ENCODE data around the gene ARL8A. TPM values are rescaled to one million over a fixed set of nuclear protein-coding genes. Genes with fewer than 3 reads are reported as not detected.
A peak's percentile ranks its signal among the peaks of the same experiment; 100 is the strongest.
"Not testable (repeated sequence)": the region's sequence is repeated elsewhere in the genome, so short reads cannot be mapped to it uniquely, and the experiment has no call there.

The ARL8A gene
- total RNA-seq: 56.6 and 69.0 TPM in 2 replicates

- Mint-ChIP-seq H3K27ac (peak within 1 kb of the TSS; percentile 91), H3K4me1 (ENCODE audit: low read depth) (peaks cover 26% of the 10 kb centered on the region), H3K4me3 (peak within 1 kb of the TSS; percentile 88), H3K9me3 (no peaks in the 10 kb centered on the region), H3K27me3 (ENCODE audit: insufficient read depth) (no peaks in the 10 kb centered on the region), H3K36me3 (ENCODE audit: low read depth) (peaks cover 21% of the 10 kb centered on the region)
- DNase-seq (ENCODE audit: low spot score): peak; percentile 71
- intact Hi-C loops (cut with micrococcal nuclease): loop anchor here (1.0 to 10.0 kb wide), 4 partner anchors 15 to 1480 kb away; partner anchors contain the start of genes ATP2B4, IPO9 and TIMM17A
Measured at GRCh38 chr1:202144402-202145067, at the start of gene ARL8A. ARL8A (minus strand) TSS chr1:202144737; CDS start chr1:202144572, 165 bp downstream.

- H3K27me3 Mint-ChIP-seq (ENCODE audit: insufficient read depth): peaks cover 49% of the 10 kb centered on the region
- intact Hi-C loops (cut with micrococcal nuclease): loop anchor here (5.0 kb wide), 1 partner anchor 418 kb away; no protein-coding TSS in a partner anchor
- no peak overlapping the region for H3K27ac Mint-ChIP-seq
- no peaks in the 10 kb centered on the region for H3K4me1 Mint-ChIP-seq (ENCODE audit: low read depth)
- no peaks in the 10 kb centered on the region for H3K36me3 Mint-ChIP-seq (ENCODE audit: low read depth)
- no peaks in the 10 kb centered on the region for H3K9me3 Mint-ChIP-seq
- no peak overlapping the region for H3K4me3 Mint-ChIP-seq
- no peak for DNase-seq (ENCODE audit: low spot score)
Measured at GRCh38 chr1:202194328-202194648, 49.8 kb upstream of the ARL8A start.

GRCh38 chr1:202193614-202194327 lies 49.2 kb upstream of the ARL8A start, which contains the start of gene LGR6:
LGR6 (plus strand) TSS chr1:202193799; CDS start chr1:202193990, 191 bp downstream.
- Mint-ChIP-seq H3K4me3 (no peak within 1 kb of the TSS), H3K27me3 (ENCODE audit: insufficient read depth) (peaks cover 46% of the 10 kb centered on the region), H3K4me1 (ENCODE audit: low read depth) (no peaks in the 10 kb centered on the region), H3K9me3 (no peaks in the 10 kb centered on the region), H3K36me3 (ENCODE audit: low read depth) (no peaks in the 10 kb centered on the region), H3K27ac (no peak within 1 kb of the TSS)
- intact Hi-C loops (cut with micrococcal nuclease): loop anchor here (1.0 to 5.0 kb wide), 3 partner anchors 122 to 526 kb away; no protein-coding TSS in a partner anchor
- DNase-seq (ENCODE audit: low spot score): no peak

GRCh38 chr1:202192770-202193613 lies 48.5 kb upstream of the ARL8A start:
- intact Hi-C loops (cut with micrococcal nuclease): loop anchor here (1.0 to 5.0 kb wide), 3 partner anchors 122 to 526 kb away; no protein-coding TSS in a partner anchor
- H3K27me3 Mint-ChIP-seq (ENCODE audit: insufficient read depth): peaks cover 42% of the 10 kb centered on the region
- H3K9me3 Mint-ChIP-seq: no peaks in the 10 kb centered on the region
- no peak overlapping the region for H3K4me3 Mint-ChIP-seq
- H3K4me1 Mint-ChIP-seq (ENCODE audit: low read depth): no peaks in the 10 kb centered on the region
- no peak overlapping the region for H3K27ac Mint-ChIP-seq
- no peaks in the 10 kb centered on the region for H3K36me3 Mint-ChIP-seq (ENCODE audit: low read depth)
- DNase-seq (ENCODE audit: low spot score): peak; percentile 31

GRCh38 chr1:202191391-202191790 lies 46.9 kb upstream of the ARL8A start:
- not testable (repeated sequence) for H3K36me3 Mint-ChIP-seq (ENCODE audit: low read depth); H3K9me3 Mint-ChIP-seq; H3K4me1 Mint-ChIP-seq (ENCODE audit: low read depth); DNase-seq (ENCODE audit: low spot score); H3K27ac Mint-ChIP-seq; H3K4me3 Mint-ChIP-seq
- H3K27me3 Mint-ChIP-seq (ENCODE audit: insufficient read depth): peaks cover 30% of the 10 kb centered on the region
- intact Hi-C loops (cut with micrococcal nuclease): loop anchor here (5.0 kb wide), 1 partner anchor 421 kb away; no protein-coding TSS in a partner anchor

- intact Hi-C loops (cut with micrococcal nuclease): loop anchor here (1.0 to 5.0 kb wide), 2 partner anchors 125 to 422 kb away; no protein-coding TSS in a partner anchor
Measured at GRCh38 chr1:202189918-202190715, 45.6 kb upstream of the ARL8A start.

GRCh38 chr1:202189001-202189790 lies 44.7 kb upstream of the ARL8A start:
- Mint-ChIP-seq H3K27me3 (ENCODE audit: insufficient read depth) (peaks cover 14% of the 10 kb centered on the region), H3K27ac (no peak overlapping the region), H3K36me3 (ENCODE audit: low read depth) (no peaks in the 10 kb centered on the region), H3K4me1 (ENCODE audit: low read depth) (peaks cover 8% of the 10 kb centered on the region), H3K9me3 (no peaks in the 10 kb centered on the region), H3K4me3 (no peak overlapping the region)
- DNase-seq (ENCODE audit: low spot score): peak; percentile 58
- intact Hi-C loops (cut with micrococcal nuclease): loop anchor here (1.0 kb wide), 1 partner anchor 126 kb away; no protein-coding TSS in a partner anchor

More at GRCh38 chr1:202189918-202190715, 45.6 kb upstream of the ARL8A start:
- DNase-seq (ENCODE audit: low spot score): no peak
- Mint-ChIP-seq H3K36me3 (ENCODE audit: low read depth) (no peaks in the 10 kb centered on the region), H3K27me3 (ENCODE audit: insufficient read depth) (peaks cover 19% of the 10 kb centered on the region), H3K27ac (no peak overlapping the region), H3K4me1 (ENCODE audit: low read depth) (no peaks in the 10 kb centered on the region), H3K4me3 (no peak overlapping the region), H3K9me3 (no peaks in the 10 kb centered on the region)

- Mint-ChIP-seq H3K9me3 (no peaks in the 10 kb centered on the region), H3K4me1 (ENCODE audit: low read depth) (peaks cover 16% of the 10 kb centered on the region), H3K27ac (no peak overlapping the region), H3K4me3 (no peak overlapping the region), H3K27me3 (ENCODE audit: insufficient read depth) (peaks cover 8% of the 10 kb centered on the region), H3K36me3 (ENCODE audit: low read depth) (no peaks in the 10 kb centered on the region)
- no peak for DNase-seq (ENCODE audit: low spot score)
- intact Hi-C loops (cut with micrococcal nuclease): no loop called here
Measured at GRCh38 chr1:202187697-202188407, 43.3 kb upstream of the ARL8A start.

- no peak overlapping the region for H3K4me3 Mint-ChIP-seq
Measured at GRCh38 chr1:202187041-202187671, 42.6 kb upstream of the ARL8A start.

GRCh38 chr1:202186327-202186726 lies 41.8 kb upstream of the ARL8A start:
- Mint-ChIP-seq H3K27me3 (ENCODE audit: insufficient read depth) (peaks cover 8% of the 10 kb centered on the region), H3K4me3 (no peak overlapping the region), H3K9me3 (no peaks in the 10 kb centered on the region), H3K36me3 (ENCODE audit: low read depth) (no peaks in the 10 kb centered on the region), H3K27ac (no peak overlapping the region), H3K4me1 (ENCODE audit: low read depth) (peaks cover 24% of the 10 kb centered on the region)
- no peak for DNase-seq (ENCODE audit: low spot score)
- intact Hi-C loops (cut with micrococcal nuclease): no loop called here

More at GRCh38 chr1:202187041-202187671, 42.6 kb upstream of the ARL8A start:
- no peak for DNase-seq (ENCODE audit: low spot score)
- H3K4me1 Mint-ChIP-seq (ENCODE audit: low read depth): peaks cover 21% of the 10 kb centered on the region
- no peaks in the 10 kb centered on the region for H3K9me3 Mint-ChIP-seq
- H3K27me3 Mint-ChIP-seq (ENCODE audit: insufficient read depth): peaks cover 8% of the 10 kb centered on the region
- no peak overlapping the region for H3K27ac Mint-ChIP-seq
- intact Hi-C loops (cut with micrococcal nuclease): no loop called here
- no peaks in the 10 kb centered on the region for H3K36me3 Mint-ChIP-seq (ENCODE audit: low read depth)
